Measurements from ENCODE around the gene ACP7.

- TF ChIP-seq POLR2A (IDR thresholded peaks at IDR 0.05) (no peak), CTCF (IDR thresholded peaks at IDR 0.05) (no peak)
Observed at GRCh38 chr19:39141929-39142328, 57.8 kb downstream of the ACP7 start.

All from lower leg skin (tissue), 3 donors.